GM21529 (cell line): Measurements from ENCODE around the gene SLC25A21.
"Not testable (repeated sequence)": the region's sequence is repeated elsewhere in the genome, so short reads cannot be mapped to it uniquely, and the experiment has no call there.

Experiments used
- ATAC-seq: cut with Tn5 transposase; IDR thresholded peaks from one replicate; pipeline ENCODE4 v1.9.1; 2021; ENCODE audit not compliant: unreplicated experiment

The SLC25A21 gene

DNA sequence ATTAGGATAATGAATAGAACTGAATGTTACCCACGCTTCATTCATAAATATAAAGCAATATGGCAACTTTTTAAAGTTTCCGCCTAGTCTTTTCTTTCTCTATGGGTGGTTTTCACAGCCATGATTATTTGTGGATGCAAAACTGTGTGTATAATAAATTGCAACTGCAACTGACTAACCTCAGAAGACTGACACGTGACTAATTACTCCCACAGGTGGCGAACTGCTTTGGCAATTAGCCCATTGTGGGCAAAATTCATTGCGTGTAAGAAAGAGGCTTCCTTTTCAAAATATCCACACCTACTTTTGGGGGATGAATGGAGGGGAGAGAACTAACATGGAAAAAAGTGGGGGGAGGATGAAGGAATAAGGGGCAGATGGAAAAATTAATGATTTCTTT lies 79.0 kb downstream of the SLC25A21 start:
- ATAC-seq: no peak

- ATAC-seq: no peak
Measured at GRCh38 chr14:37091651-37092050, 80.8 kb downstream of the SLC25A21 start.

- no peak for ATAC-seq
Measured at GRCh38 chr14:37090026-37090425, 82.4 kb downstream of the SLC25A21 start.

DNA sequence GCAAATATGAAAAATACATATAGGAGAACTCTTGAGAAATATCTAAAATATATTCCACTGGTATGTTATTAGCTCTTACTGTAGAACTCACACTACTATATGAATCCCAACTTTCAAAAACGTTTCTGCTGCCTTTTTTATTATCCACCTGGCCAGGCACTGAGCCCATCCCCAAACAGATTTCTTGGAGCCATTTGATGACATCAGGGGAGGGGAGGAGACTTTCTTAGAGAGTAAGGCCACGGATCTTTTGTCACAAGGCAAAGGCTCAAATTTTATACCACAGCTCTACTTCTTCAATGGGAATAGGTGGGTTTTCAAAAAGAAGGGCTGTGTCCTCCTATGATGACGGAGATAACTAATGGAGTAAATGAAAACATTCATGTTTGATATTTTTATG lies 83.0 kb downstream of the SLC25A21 start:
- no peak for ATAC-seq

DNA sequence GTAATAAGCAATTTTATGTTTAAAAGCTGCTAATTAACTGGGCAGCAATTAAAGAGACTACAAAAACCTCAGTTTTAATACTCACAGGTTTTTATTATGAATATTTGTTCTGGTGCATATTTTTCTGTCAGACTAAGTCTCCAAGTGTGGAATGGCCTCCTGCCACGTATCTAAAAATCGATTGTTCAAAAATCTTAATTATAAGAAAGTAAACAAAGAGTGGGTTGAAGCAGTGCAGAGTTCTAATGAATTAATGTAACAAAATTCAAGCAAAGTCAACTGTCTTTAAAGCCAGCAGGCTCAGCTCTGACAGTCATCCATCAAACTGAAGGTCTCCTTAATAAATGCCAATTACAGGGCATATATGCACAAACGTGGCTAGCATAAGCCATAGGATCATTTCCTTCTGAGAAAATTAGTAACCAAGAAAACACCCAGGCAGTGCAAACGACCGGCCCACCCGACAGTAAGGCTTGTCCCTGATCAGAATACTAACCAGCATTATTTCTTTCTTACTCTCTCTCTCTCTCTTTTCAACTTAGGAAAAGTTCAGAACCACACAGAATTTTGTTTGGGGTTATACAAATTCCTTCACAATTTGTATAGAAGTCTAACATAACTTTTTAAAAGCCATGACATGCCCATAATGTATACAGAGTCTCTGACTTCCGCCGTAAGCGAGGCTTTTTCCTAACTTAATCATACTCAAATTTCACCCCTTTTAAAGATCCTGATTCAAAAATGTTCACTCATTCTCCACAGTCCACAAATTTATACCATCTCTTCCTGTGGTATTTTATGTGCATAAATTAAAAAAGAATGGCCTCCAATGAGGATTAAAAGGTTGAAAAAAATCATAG lies 83.8 kb downstream of the SLC25A21 start:
- ATAC-seq: no peak

DNA sequence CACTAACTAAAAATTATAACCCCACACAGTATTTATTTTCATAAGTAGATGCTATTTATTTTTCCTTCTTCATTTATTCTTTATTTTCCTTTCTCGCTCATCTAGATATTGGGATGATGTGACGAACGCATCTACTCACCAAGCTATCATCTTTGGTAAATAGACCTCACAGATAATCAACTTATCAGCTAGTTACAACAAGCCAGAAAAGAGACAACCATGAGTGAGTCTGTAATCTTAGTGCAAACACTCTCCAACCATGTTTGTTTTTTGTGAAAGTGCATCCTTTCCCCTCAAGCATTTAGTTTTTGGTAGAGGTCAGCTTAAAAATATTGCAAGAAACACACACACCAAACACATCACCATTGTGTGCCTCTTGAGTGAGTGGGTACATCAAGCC lies 84.9 kb downstream of the SLC25A21 start:
- ATAC-seq: no peak

GRCh38 chr14:37083599-37083998 lies 88.8 kb downstream of the SLC25A21 start:
- ATAC-seq: no peak

GRCh38 chr14:37082449-37082848 lies 90.0 kb downstream of the SLC25A21 start:
- ATAC-seq: no peak

DNA sequence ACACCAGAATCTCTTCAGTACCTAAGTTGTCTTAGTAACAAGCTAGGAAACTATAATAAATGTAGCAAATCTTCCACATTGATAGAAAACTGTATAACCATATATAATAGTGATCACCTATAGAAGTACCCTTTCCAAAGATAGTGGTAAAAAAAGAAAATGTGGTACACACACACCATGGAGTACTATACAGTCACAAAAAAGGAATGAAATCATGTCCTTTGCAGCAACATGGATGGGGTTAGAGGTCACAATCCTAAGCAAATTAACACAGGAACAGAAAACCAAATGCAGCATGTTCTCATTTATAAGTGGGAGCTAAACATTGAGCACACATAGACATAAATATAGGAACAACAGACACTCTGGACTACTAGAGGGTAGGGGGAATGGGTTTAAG lies 90.5 kb downstream of the SLC25A21 start:
- ATAC-seq: no peak

DNA sequence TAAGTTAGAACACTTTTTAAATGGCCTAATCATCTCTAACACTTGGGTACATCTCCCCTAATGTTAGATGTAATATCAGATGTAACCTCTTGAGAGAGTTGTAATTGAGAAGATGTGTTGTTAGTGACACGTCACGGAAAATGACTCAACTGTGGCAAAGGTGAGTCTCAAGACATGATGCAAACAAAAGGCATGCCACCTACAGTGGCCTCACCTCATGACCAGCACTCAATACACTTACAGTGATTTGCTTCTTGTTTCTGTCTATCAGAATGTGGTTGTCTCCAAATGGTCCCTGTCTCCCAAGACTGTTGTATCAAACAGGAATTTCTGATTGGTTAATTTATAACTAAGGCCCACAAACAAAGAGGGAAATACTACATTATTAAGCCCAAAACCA lies 91.2 kb downstream of the SLC25A21 start:
- ATAC-seq: no peak

DNA sequence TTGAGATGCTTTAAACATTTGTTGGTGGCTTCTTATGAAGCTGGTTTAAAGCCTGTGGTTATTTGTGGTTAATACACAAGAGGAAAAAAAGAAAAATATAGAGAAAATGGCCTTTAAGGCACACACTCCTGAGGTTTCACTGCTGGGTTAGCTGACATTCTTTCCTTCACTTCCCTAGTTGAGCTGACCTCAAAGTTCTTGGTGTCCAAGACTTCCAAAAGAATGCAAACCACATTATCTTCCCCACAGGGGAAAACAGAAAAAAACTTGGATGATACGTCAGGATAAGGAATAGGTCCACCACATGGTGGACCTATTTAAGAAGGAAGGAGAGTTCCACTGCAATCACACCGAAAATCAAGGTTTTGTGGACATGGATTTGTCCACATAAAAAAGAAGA lies 94.3 kb downstream of the SLC25A21 start:
- no peak for ATAC-seq

DNA sequence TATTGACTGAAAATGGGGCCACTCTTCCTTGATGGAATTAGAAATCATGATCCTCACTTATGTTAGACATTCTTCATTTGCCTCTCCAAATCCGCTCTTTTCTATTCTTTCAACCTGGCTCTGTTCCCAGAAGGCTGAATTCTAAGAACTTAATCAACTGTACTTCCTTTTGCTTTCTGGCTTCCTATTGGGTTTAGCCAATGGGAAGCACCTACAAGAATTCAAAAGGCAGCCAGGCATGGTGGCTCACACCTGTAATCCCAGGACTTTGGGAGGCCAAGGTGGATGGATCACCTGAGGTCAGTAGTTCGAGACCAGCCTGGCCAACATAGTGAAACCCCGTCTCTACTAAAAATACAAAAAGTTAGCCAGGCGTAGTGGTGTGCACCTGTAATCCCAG lies 98.1 kb downstream of the SLC25A21 start:
- not testable (repeated sequence) for ATAC-seq

- no peak for ATAC-seq
Measured at GRCh38 chr14:37063467-37064240, 108.8 kb downstream of the SLC25A21 start.

DNA sequence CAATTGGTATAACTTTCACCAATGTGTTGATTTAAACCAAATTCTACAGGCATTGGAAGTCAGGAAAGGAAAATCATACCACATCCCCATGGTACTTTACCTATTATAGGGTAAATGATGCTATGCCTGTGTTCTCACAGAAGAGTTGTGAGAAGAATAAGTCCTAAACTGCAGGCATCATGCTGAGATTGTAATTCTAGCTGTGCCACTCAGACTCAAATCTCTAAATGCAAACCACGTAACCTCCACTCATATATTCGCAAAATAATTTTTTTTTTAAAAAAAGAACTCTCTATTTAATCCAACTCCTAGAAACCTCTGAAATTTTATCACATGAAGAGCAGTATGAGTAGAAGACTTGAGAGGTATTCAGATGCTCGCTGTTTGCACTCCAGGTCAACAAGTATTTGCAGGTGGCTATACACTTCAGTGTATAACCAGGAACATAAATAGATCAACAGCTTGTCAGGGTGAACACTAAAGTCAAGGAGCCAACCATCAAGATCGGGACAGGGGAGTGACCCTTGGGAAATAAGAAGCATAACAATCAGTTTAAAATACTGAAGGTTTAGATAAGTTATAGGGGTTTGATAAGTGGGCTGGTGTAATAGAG lies 110.1 kb downstream of the SLC25A21 start:
- no peak for ATAC-seq

DNA sequence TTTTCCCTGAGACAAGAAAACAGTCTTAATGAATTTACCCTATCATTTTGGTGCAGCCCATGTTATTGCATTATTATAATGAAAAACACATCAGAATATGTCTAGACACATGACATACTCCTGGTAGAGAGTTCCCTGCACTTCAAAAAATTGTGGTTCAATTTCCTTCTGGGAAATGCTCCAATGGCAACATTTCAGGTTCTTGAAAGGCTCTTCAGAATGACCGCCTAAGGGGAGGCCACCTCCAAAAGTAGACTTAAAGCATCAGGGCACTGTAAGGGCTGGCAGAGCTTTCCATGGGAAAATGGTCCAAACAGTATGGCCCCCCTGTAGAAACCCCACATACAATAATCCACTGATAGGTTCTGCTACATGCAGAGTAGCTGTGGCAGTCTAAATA lies 110.7 kb downstream of the SLC25A21 start:
- no peak for ATAC-seq

- no peak for ATAC-seq
Measured at GRCh38 chr14:37060496-37061260, 111.7 kb downstream of the SLC25A21 start.

DNA sequence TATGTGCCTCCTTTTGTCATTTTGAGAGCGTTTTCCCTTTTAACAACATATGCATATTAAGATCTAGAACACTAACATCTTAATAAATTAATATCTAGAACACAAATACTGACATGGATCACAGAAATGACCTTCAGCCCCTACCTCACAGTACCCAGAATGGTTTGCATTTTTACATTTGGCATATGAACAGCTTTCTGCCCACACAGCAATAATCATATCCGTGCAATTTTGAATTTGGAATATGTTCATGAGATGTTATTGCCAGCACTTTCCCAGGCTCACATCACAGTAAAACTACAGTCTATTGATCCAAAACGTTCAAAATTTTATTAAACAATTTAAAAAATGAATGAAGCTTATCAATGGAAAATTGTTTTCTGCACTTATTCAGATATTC lies 114.6 kb downstream of the SLC25A21 start:
- no peak for ATAC-seq

DNA sequence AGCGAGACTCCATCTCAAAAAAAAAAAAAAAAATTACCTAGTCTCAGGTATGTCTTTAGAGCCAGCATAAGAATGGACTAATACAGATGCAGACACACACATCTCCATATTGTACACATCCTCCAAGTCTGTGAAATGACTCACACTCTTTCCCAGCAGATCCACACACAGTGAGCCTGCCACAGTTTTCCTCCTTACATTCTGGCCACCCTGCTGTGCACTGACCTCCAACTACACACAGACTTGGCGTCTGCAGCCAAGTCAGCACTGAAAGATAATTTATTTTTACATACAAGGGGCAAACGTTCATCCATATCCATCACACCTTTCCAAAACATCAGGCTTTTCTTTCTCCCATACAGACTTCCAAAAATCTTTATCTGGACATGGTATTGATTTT lies 115.9 kb downstream of the SLC25A21 start:
- no peak for ATAC-seq

DNA sequence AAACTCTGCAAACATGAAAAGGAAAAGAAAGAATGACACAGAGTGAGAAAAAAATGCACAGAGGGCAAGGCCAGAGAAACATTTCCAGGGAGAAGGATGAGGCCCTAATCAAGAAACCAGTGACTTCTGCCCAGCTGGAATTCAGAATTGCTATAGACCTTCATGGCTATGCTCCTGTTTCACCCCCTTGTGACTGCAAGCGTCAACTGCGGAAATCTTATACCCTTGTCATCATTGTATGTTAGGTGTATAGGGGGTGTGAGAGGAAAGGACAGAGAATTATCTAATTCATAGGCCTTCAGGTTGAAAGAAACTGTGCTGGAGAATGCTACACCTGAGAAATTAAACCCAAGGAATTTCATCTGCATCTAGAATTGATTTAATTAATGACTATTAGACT lies 117.5 kb downstream of the SLC25A21 start:
- ATAC-seq: no peak

DNA sequence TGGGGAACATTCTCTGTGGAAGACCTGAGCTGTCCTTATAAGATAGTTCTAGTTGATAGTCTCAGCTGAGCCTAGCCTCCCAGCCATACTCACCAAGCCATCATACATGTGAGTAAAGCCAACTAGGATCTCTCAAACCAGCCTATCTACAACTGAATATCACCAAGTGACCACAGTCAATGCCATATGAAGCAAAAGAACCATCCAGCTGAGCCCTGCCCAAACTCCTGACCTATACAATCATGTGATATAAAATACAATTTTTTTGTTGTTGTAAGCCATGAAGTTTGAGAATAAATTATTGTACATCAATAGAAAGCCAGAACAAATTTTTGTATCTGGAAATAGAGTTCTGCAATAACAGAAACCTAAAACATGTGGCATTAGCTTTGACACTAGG lies 118.3 kb downstream of the SLC25A21 start:
- ATAC-seq: no peak

DNA sequence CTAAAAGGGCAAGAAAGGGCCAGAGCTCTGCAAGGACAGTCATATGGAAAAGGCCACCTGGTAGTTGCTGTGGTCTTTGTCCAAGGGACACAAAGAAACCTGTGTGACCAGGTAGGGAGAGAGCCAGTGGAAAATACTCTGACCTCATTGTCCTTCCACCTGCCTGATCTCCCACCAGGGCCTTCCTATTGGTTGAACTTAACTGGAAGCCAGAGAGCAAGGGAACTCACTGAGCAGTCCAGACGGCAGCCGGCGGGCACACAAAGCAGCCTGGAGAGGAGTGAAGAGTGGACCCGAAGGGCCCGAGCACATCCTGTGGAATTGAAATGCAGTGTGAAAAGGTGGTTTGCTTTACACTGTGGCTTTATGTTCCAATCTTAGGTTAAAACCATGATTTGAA lies 120.7 kb downstream of the SLC25A21 start:
- ATAC-seq: no peak
